Measurements from ENCODE around the gene SFXN3. TPM values are rescaled to one million over a fixed set of nuclear protein-coding genes. Genes with fewer than 3 reads are reported as not detected.

SFXN3 gene
- total RNA-seq, 1 experiment from 2014 or later: 2.8 TPM

- Histone ChIP-seq H3K4me1 (ENCODE audit: insufficient read depth, low read length) (peaks cover 2% of the 10 kb centered on the region; the same call in 1 of the 2 replicates), H3K79me2 (ENCODE audit: insufficient read depth, low read length) (no peaks in the 10 kb centered on the region), H2BK120ac (ENCODE audit: low read depth, low read length, poor library complexity, severe bottlenecking) (no peak overlapping the region), H2BK15ac (ENCODE audit: low read depth, low read length) (no peak overlapping the region), H3K4ac (ENCODE audit: low read depth, low read length) (no peak overlapping the region), H4K91ac (ENCODE audit: insufficient read length, low read depth, low read length) (no peak overlapping the region), H3T11ph (ENCODE audit: low read length) (no peak overlapping the region), H3K4me2 (ENCODE audit: insufficient read depth, insufficient read length, low read length) (no peak overlapping the region), H3K23ac (ENCODE audit: insufficient read length, low read depth, low read length) (no peak overlapping the region), H3K9ac (ENCODE audit: extremely low read depth, insufficient read length, low read length) (no peak overlapping the region), H3K27me3 (ENCODE audit: insufficient read depth, low read length) (peaks cover 13% of the 10 kb centered on the region; the same call in 1 of the 2 replicates), H2BK20ac (ENCODE audit: low read depth, low read length, poor library complexity, severe bottlenecking) (no peak overlapping the region), H2BK5ac (ENCODE audit: insufficient read length, low read length) (no peak overlapping the region), H3K23me2 (ENCODE audit: insufficient read length, low read depth, low read length, poor library complexity, severe bottlenecking) (peaks cover 16% of the 10 kb centered on the region), H2AFZ (ENCODE audit: low read length) (no peak overlapping the region), H4K5ac (ENCODE audit: insufficient read length, low read depth, low read length) (no peak overlapping the region), H2AK5ac (ENCODE audit: insufficient read length, low read length) (no peak overlapping the region), H3K56ac (ENCODE audit: insufficient read length, low read depth, low read length) (no peak overlapping the region), H3K27ac (ENCODE audit: insufficient read length, low read depth, low read length) (no peak overlapping the region), H4K20me1 (ENCODE audit: control insufficient read depth, insufficient read depth, insufficient read length) (no peaks in the 10 kb centered on the region), H3K9me3 (ENCODE audit: control insufficient read depth, low read depth, low read length) (no peaks in the 10 kb centered on the region), H3K14ac (ENCODE audit: insufficient read depth, low read length) (no peak overlapping the region), H3K79me1 (ENCODE audit: insufficient read depth, low read depth, low read length, poor library complexity, severe bottlenecking) (no peaks in the 10 kb centered on the region), H2BK12ac (ENCODE audit: insufficient read length, low read depth, low read length) (no peak overlapping the region), H3K18ac (ENCODE audit: insufficient read length, low read depth, low read length) (no peak overlapping the region), H4K8ac (replicated peaks; ENCODE audit: insufficient read length, low read depth, low read length) (no peak overlapping the region)
- Mint-ChIP-seq H3K4me1 (peaks cover 17 to 36% of the 10 kb centered on the region in 2 experiments), H3K9me3 (no peaks in the 10 kb centered on the region; a peak in 1 of 5 replicates), H3K27me3 (ENCODE audit: low read depth) (peaks cover 67% of the 10 kb centered on the region), H3K36me3 (ENCODE audit: insufficient read depth in 1 of 3, low read depth in 3 of 3) (no peaks in the 10 kb centered on the region), H3K4me3 (no peak overlapping the region), H3K27ac (no peak overlapping the region)
- no CpG with 5 or more reads among the region's 6 CpGs for WGBS (ENCODE audit: extremely low coverage, insufficient read length, low lambda C conversion rate)
- no peak for TF ChIP-seq CTCF (conservative IDR thresholded peaks at IDR 0.05)
- DNase-seq: no peak
Measured at GRCh38 chr10:101071267-101071884, 40.3 kb downstream of the SFXN3 start.

Measured in H9 (cell line).